GM10266 (cell line): ENCODE data around the gene DOCK7.

ENCODE experiments used
- DNase-seq: peaks from one replicate; pipeline ENCODE4 v3.0.0; 2012; ENCODE audit errors: extremely low spot score
- CTCF ChIP-seq: IDR thresholded peaks from 2 replicates; pipeline ENCODE4 v1.5.1; 2012; ENCODE audit warnings: mild to moderate bottlenecking, low read depth; ENCODE audit not compliant: control insufficient read depth, insufficient read depth; ENCODE audit errors: missing control alignments

The DOCK7 gene

GRCh38 chr1:62673629-62674028, 14.6 kb downstream of the DOCK7 start:
- DNase-seq, result no peak
- TF ChIP-seq CTCF, result no peak

DNA sequence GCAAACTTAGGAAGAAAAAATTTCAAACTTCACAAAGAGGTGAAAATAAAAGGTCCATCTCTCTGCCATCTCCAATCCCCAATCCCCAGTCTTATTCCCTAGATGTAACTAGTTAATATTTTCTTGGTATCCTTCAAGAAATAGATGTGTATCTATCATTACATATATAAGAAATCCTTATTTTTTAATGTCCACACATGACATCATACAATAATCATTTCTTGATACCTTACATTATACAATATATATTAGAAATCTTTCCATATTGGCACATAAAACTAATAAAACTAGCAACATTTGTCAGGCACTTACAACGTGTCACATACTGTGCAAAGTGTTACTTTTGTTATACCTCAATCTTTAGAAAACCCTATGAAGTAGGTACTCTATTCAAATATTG, 16.2 kb downstream of the DOCK7 start:
- DNase-seq, result no peak
- TF ChIP-seq CTCF, result no peak

- no peak for DNase-seq
- TF ChIP-seq CTCF, result no peak
Observed at GRCh38 chr1:62654744-62655143, 33.4 kb downstream of the DOCK7 start.

GRCh38 chr1:62652387-62652786, 35.8 kb downstream of the DOCK7 start:
- no peak for TF ChIP-seq CTCF
- no peak for DNase-seq

- no peak for DNase-seq
- no peak for TF ChIP-seq CTCF
Observed at GRCh38 chr1:62643283-62643682, 44.9 kb downstream of the DOCK7 start.

- DNase-seq, result no peak
Observed at GRCh38 chr1:62637392-62638105, 50.6 kb downstream of the DOCK7 start.

More at GRCh38 chr1:62637392-62638105, 50.6 kb downstream of the DOCK7 start:
- no peak for TF ChIP-seq CTCF
